ENCODE data around the gene MICA. TPM values are rescaled to one million over a fixed set of nuclear protein-coding genes. Genes with fewer than 3 reads are reported as not detected.

Gene MICA
- total and polyA plus RNA-seq, 9 of the 15 experiments (the other 6 are each of a cell fraction or from before 2014, with no cell fraction given) = 11.8 to 24.6 (median 16.7) TPM

DNA sequence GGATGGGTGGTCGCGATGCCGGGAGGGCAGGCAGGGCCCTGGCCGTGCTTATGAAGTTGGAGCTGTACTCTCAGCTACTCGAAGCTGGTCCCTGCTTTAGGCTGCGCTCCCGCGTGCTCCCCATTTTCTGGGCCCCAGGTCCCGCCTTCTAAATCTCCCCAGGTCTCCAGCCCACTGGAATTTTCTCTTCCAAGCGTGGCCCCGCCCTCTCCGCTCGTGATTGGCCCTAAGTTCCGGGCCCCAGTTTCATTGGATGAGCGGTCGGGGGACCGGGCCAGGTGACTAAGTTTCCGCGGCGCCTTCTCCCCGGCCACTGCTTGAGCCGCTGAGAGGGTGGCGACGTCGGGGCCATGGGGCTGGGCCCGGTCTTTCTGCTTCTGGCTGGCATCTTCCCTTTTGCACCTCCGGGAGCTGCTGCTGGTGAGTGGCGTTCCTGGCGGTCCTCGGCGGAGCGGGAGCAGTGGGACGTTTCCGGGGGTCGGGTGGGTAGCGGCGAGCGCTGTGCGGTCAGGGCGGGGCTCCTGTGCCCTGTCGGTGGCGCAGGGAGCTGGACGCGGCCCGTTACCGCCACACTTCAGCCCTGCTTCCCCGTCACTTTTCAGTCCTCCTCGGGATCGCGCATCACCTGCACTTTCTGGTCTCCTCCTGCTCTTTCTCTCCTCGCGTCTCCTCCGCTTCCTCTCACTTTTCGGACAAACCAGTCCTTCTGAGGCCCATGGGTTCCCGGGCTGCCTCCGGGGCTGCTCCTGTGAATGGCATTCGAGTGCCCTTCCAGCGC, at the start of gene MICA (continued):
- TF ChIP-seq, protein P1, sequence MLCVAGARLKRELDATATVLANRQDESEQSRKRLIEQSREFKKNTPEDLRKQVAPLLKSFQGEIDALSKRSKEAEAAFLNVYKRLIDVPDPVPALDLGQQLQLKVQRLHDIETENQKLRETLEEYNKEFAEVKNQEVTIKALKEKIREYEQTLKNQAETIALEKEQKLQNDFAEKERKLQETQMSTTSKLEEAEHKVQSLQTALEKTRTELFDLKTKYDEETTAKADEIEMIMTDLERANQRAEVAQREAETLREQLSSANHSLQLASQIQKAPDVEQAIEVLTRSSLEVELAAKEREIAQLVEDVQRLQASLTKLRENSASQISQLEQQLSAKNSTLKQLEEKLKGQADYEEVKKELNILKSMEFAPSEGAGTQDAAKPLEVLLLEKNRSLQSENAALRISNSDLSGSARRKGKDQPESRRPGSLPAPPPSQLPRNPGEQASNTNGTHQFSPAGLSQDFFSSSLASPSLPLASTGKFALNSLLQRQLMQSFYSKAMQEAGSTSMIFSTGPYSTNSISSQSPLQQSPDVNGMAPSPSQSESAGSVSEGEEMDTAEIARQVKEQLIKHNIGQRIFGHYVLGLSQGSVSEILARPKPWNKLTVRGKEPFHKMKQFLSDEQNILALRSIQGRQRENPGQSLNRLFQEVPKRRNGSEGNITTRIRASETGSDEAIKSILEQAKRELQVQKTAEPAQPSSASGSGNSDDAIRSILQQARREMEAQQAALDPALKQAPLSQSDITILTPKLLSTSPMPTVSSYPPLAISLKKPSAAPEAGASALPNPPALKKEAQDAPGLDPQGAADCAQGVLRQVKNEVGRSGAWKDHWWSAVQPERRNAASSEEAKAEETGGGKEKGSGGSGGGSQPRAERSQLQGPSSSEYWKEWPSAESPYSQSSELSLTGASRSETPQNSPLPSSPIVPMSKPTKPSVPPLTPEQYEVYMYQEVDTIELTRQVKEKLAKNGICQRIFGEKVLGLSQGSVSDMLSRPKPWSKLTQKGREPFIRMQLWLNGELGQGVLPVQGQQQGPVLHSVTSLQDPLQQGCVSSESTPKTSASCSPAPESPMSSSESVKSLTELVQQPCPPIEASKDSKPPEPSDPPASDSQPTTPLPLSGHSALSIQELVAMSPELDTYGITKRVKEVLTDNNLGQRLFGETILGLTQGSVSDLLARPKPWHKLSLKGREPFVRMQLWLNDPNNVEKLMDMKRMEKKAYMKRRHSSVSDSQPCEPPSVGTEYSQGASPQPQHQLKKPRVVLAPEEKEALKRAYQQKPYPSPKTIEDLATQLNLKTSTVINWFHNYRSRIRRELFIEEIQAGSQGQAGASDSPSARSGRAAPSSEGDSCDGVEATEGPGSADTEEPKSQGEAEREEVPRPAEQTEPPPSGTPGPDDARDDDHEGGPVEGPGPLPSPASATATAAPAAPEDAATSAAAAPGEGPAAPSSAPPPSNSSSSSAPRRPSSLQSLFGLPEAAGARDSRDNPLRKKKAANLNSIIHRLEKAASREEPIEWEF (CRISPR knock-in tag; IDR thresholded peaks at IDR 0.05) = no peak
- TF ChIP-seq, protein P2, sequence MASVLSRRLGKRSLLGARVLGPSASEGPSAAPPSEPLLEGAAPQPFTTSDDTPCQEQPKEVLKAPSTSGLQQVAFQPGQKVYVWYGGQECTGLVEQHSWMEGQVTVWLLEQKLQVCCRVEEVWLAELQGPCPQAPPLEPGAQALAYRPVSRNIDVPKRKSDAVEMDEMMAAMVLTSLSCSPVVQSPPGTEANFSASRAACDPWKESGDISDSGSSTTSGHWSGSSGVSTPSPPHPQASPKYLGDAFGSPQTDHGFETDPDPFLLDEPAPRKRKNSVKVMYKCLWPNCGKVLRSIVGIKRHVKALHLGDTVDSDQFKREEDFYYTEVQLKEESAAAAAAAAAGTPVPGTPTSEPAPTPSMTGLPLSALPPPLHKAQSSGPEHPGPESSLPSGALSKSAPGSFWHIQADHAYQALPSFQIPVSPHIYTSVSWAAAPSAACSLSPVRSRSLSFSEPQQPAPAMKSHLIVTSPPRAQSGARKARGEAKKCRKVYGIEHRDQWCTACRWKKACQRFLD (CRISPR knock-in tag; IDR thresholded peaks at IDR 0.05) = peak; percentile 78
- TF ChIP-seq, protein P3, sequence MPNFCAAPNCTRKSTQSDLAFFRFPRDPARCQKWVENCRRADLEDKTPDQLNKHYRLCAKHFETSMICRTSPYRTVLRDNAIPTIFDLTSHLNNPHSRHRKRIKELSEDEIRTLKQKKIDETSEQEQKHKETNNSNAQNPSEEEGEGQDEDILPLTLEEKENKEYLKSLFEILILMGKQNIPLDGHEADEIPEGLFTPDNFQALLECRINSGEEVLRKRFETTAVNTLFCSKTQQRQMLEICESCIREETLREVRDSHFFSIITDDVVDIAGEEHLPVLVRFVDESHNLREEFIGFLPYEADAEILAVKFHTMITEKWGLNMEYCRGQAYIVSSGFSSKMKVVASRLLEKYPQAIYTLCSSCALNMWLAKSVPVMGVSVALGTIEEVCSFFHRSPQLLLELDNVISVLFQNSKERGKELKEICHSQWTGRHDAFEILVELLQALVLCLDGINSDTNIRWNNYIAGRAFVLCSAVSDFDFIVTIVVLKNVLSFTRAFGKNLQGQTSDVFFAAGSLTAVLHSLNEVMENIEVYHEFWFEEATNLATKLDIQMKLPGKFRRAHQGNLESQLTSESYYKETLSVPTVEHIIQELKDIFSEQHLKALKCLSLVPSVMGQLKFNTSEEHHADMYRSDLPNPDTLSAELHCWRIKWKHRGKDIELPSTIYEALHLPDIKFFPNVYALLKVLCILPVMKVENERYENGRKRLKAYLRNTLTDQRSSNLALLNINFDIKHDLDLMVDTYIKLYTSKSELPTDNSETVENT (CRISPR knock-in tag; IDR thresholded peaks at IDR 0.05) = 0 out of 2 replicates have a peak, but pooled peaks have one; percentile 24
- TF ChIP-seq, protein P4, sequence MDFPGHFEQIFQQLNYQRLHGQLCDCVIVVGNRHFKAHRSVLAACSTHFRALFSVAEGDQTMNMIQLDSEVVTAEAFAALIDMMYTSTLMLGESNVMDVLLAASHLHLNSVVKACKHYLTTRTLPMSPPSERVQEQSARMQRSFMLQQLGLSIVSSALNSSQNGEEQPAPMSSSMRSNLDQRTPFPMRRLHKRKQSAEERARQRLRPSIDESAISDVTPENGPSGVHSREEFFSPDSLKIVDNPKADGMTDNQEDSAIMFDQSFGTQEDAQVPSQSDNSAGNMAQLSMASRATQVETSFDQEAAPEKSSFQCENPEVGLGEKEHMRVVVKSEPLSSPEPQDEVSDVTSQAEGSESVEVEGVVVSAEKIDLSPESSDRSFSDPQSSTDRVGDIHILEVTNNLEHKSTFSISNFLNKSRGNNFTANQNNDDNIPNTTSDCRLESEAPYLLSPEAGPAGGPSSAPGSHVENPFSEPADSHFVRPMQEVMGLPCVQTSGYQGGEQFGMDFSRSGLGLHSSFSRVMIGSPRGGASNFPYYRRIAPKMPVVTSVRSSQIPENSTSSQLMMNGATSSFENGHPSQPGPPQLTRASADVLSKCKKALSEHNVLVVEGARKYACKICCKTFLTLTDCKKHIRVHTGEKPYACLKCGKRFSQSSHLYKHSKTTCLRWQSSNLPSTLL (IDR thresholded peaks at IDR 0.05) = no peak
- TF ChIP-seq ZNF717 (CRISPR knock-in tag; IDR thresholded peaks at IDR 0.05) (no peak), MAZ (CRISPR knock-in tag; conservative IDR thresholded peaks at IDR 0.05 in 1 of 2, IDR thresholded peaks at IDR 0.05 in 1 of 2) (peak; percentile 81 to 84)
- TF ChIP-seq, protein P5, sequence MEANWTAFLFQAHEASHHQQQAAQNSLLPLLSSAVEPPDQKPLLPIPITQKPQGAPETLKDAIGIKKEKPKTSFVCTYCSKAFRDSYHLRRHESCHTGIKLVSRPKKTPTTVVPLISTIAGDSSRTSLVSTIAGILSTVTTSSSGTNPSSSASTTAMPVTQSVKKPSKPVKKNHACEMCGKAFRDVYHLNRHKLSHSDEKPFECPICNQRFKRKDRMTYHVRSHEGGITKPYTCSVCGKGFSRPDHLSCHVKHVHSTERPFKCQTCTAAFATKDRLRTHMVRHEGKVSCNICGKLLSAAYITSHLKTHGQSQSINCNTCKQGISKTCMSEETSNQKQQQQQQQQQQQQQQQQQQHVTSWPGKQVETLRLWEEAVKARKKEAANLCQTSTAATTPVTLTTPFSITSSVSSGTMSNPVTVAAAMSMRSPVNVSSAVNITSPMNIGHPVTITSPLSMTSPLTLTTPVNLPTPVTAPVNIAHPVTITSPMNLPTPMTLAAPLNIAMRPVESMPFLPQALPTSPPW (CRISPR knock-in tag; IDR thresholded peaks at IDR 0.05) = peak; percentile 65
